Stimulated activated CD8-positive, alpha-beta memory T cell treated with anti-CD3 and anti-CD28 coated beads, Interleukin-4, amount 100 ng/mL, for 24 hours (primary cell): ENCODE data around the gene HOXC6.
"Not testable (repeated sequence)": the region's sequence is repeated elsewhere in the genome, so short reads cannot be mapped to it uniquely, and the experiment has no call there.

Experiments used
- DNase-seq: peaks from one replicate; pipeline ENCODE4 v3.0.0-alpha.2; 2020; ENCODE audit warnings: low read depth

Gene HOXC6

GRCh38 chr12:54055552-54055951 lies 27.3 kb downstream of the HOXC6 start:
- no peak for DNase-seq

- no peak for DNase-seq
These were observed 27.9 kb downstream of the HOXC6 start for GRCh38 chr12:54056110-54056509.

GRCh38 chr12:54058128-54058768 lies 30.0 kb downstream of the HOXC6 start:
- no peak for DNase-seq

GRCh38 chr12:54059668-54060067 lies 31.4 kb downstream of the HOXC6 start:
- no peak for DNase-seq

GRCh38 chr12:54060174-54060974 lies 32.1 kb downstream of the HOXC6 start:
- no peak for DNase-seq

- DNase-seq: no peak
These were observed 32.9 kb downstream of the HOXC6 start for GRCh38 chr12:54060975-54061778.

- DNase-seq: no peak
These were observed 37.4 kb downstream of the HOXC6 start for GRCh38 chr12:54065677-54066076.

- no peak for DNase-seq
These were observed 38.2 kb downstream of the HOXC6 start for GRCh38 chr12:54066408-54066807.

- DNase-seq: no peak
These were observed 40.3 kb downstream of the HOXC6 start for GRCh38 chr12:54068418-54069070.

GRCh38 chr12:54071942-54072341 lies 43.7 kb downstream of the HOXC6 start:
- DNase-seq: no peak

GRCh38 chr12:54074308-54074707 lies 46.1 kb downstream of the HOXC6 start:
- DNase-seq: no peak

GRCh38 chr12:54075409-54075808 lies 47.2 kb downstream of the HOXC6 start:
- no peak for DNase-seq

- DNase-seq: no peak
These were observed 47.7 kb downstream of the HOXC6 start for GRCh38 chr12:54075974-54076373.

- DNase-seq: not testable (repeated sequence)
These were observed 49.6 kb downstream of the HOXC6 start for GRCh38 chr12:54077843-54078242.

GRCh38 chr12:54079115-54079514 lies 50.9 kb downstream of the HOXC6 start:
- DNase-seq: not testable (repeated sequence)
